GM23338 (cell line): Measurements from ENCODE around the gene FOXP4. TPM values are rescaled to one million over a fixed set of nuclear protein-coding genes. Genes with fewer than 3 reads are reported as not detected.

Source experiments
- ATAC-seq: fragments of 200-7000 bp; cut with Tn5 transposase; 3 replicates; pipeline ENCODE4 v1.9.1; 2020
- DNase-seq: peaks from one replicate; pipeline ENCODE4 v3.0.0-alpha.2; 2015; ENCODE audit warnings: low spot score
- H2AFZ ChIP-seq: fragments of 200-600 bp; sonication (generic); 2 replicates; pipeline ENCODE4 v1.8.0; 2016; ENCODE audit warnings: antibody characterized with exemption, mild to moderate bottlenecking, moderate library complexity
- H3F3A ChIP-seq: fragments of 200-600 bp; sonication (generic); replicated peaks from 2 replicates; pipeline ENCODE4 v1.8.0; 2017; ENCODE audit warnings: antibody characterized with exemption, mixed run types, low read depth
- H3K27ac ChIP-seq: fragments of 200-600 bp; sonication (generic); 2 replicates; pipeline ENCODE4 v1.6.1; 2016; ENCODE audit warnings: low read depth
- H3K27me3 ChIP-seq: fragments of 200-600 bp; sonication (generic); 2 replicates; pipeline ENCODE4 v1.8.0; 2016; ENCODE audit warnings: mild to moderate bottlenecking, mixed run types, moderate library complexity; ENCODE audit not compliant: insufficient read depth
- H3K36me3 ChIP-seq: fragments of 200-600 bp; sonication (generic); 2 replicates; pipeline ENCODE4 v1.8.0; 2016; ENCODE audit warnings: mild to moderate bottlenecking; ENCODE audit not compliant: insufficient read depth
- H3K4me1 ChIP-seq: fragments of 200-600 bp; sonication (generic); 2 replicates; pipeline ENCODE4 v1.8.0; 2016; ENCODE audit warnings: mild to moderate bottlenecking, moderate library complexity; ENCODE audit not compliant: insufficient read depth
- H3K4me2 ChIP-seq: fragments of 200-600 bp; sonication (generic); 2 replicates; pipeline ENCODE4 v1.7.1; 2017; ENCODE audit warnings: mixed run types
- H3K4me3 ChIP-seq: fragments of 200-600 bp; sonication (generic); 2 replicates; pipeline ENCODE4 v1.6.1; 2016; ENCODE audit warnings: mixed run types
- H3K79me2 ChIP-seq: fragments of 200-600 bp; sonication (generic); replicated peaks from 2 replicates; pipeline ENCODE4 v1.8.0; 2017; ENCODE audit warnings: mild to moderate bottlenecking; ENCODE audit not compliant: insufficient read depth
- H3K9me2 ChIP-seq: fragments of 200-600 bp; sonication (generic); 2 replicates; pipeline ENCODE4 v1.8.0; 2017; ENCODE audit not compliant: insufficient read depth
- H4K20me1 ChIP-seq: fragments of 200-600 bp; sonication (generic); replicated peaks from 2 replicates; pipeline ENCODE4 v1.8.0; 2017; ENCODE audit warnings: mild to moderate bottlenecking; ENCODE audit not compliant: insufficient read depth
- H3K27ac Mint-ChIP-seq: 2 replicates; pipeline ENCODE4 v1.8.0; 2020; ENCODE audit warnings: inconsistent platforms, mild to moderate bottlenecking, moderate library complexity, mixed read lengths
- H3K27me3 Mint-ChIP-seq: 3 replicates; pipeline ENCODE4 v1.8.0; 2022; ENCODE audit warnings: low read depth, mild to moderate bottlenecking, moderate library complexity, mixed read lengths, inconsistent platforms; ENCODE audit not compliant: insufficient read depth, poor library complexity
- H3K36me3 Mint-ChIP-seq: 3 replicates; pipeline ENCODE4 v1.8.0; 2021; ENCODE audit warnings: low read depth, mild to moderate bottlenecking, inconsistent platforms, moderate library complexity, mixed read lengths
- H3K4me1 Mint-ChIP-seq: 3 replicates; pipeline ENCODE4 v1.8.0; 2020; ENCODE audit warnings: mild to moderate bottlenecking, inconsistent platforms, mixed read lengths
- H3K4me3 Mint-ChIP-seq: 3 replicates; pipeline ENCODE4 v1.8.0; 2021; ENCODE audit warnings: moderate library complexity, mild to moderate bottlenecking, inconsistent platforms, mixed read lengths
- H3K9me3 Mint-ChIP-seq: 3 replicates; pipeline ENCODE4 v1.8.0; 2020; ENCODE audit warnings: moderate library complexity, mild to moderate bottlenecking, inconsistent platforms, mixed read lengths
- CTCF ChIP-seq, 2 experiments: fragments of 200-600 bp in 1 of 2; sonication (generic) in 1 of 2; conservative IDR thresholded peaks; 2 replicates each; pipeline versions ENCODE4 v1.5.1 to v1.6.1; 2016 to 2017; ENCODE audit warnings: antibody characterized with exemption in 2 of 2, low read depth in 2 of 2, mild to moderate bottlenecking in 2 of 2, moderate library complexity in 1 of 2
- EZH2 ChIP-seq: fragments of 200-600 bp; sonication (generic); IDR thresholded peaks from one replicate; pipeline ENCODE4 v1.8.0; 2017; ENCODE audit warnings: antibody characterized with exemption, mild to moderate bottlenecking, low read depth; ENCODE audit not compliant: unreplicated experiment
- JUNB ChIP-seq: IDR thresholded peaks from one replicate; pipeline ENCODE4 v1.6.1; 2016; ENCODE audit warnings: antibody characterized with exemption; ENCODE audit not compliant: unreplicated experiment
- NANOG ChIP-seq: IDR thresholded peaks from 2 replicates; pipeline ENCODE4 v1.6.1; 2016; ENCODE audit warnings: antibody characterized with exemption, borderline replicate concordance
- POLR2AphosphoS5 ChIP-seq: IDR thresholded peaks from 2 replicates; pipeline ENCODE4 v1.6.1; 2016; ENCODE audit warnings: antibody characterized with exemption, low read depth
- REST ChIP-seq: IDR thresholded peaks from one replicate; pipeline ENCODE4 v1.6.1; 2018; ENCODE audit warnings: antibody characterized with exemption; ENCODE audit not compliant: unreplicated experiment
- polyA plus RNA-seq: library from polyadenylated mRNA; unstranded; fragments of >200 nt; fragmentation: Nextera tagmentation; extraction: Ambion mirVana; gene quantifications from 2 replicates; pipeline ENCODE4 v1.2.1, GENCODE V29; 2016
- total RNA-seq: library from RNA; depleted of rRNA; stranded (reverse); fragments of >200 nt; shearing (Covaris generic); gene quantifications from 2 replicates; pipeline ENCODE4 v1.2.3, GENCODE V29; 2014

FOXP4 gene
- total and polyA plus RNA-seq, 2 experiments from 2014 or later = 5.1 to 13.5 TPM

- peaks cover 71% of the 10 kb centered on the region for H3K27me3 Mint-ChIP-seq
- peaks cover 82% of the 10 kb centered on the region for H3K27me3 ChIP-seq
These were observed 951 bp downstream of the FOXP4 start for GRCh38 chr6:41546866-41547798.

More at GRCh38 chr6:41546866-41547798, 951 bp downstream of the FOXP4 start:
- Mint-ChIP-seq H3K4me3 (peak overlapping the region; percentile 94), H3K27ac (no peak overlapping the region), H3K4me1 (peaks cover 54% of the 10 kb centered on the region), H3K9me3 (no peaks in the 10 kb centered on the region; the same call in 2 of the 3 replicates), H3K36me3 (peaks cover 20% of the 10 kb centered on the region)
- DNase-seq (peak; percentile 76), ATAC-seq (peak; percentile 8)
- TF ChIP-seq EZH2 (peak; percentile 30), NANOG (no peak), POLR2AphosphoS5 (no peak), JUNB (no peak), REST (no peak), CTCF (conservative IDR thresholded peaks at IDR 0.05; ENCODE audit: low read depth in 2 of 2) (no peak)
- Histone ChIP-seq H3K79me2 (peaks cover 47% of the 10 kb centered on the region), H3K4me2 (peak overlapping the region; percentile 96), H3K27ac (no peak overlapping the region), H3F3A (peaks cover 17% of the 10 kb centered on the region), H3K36me3 (no peaks in the 10 kb centered on the region), H3K9me2 (no peaks in the 10 kb centered on the region), H2AFZ (no peak overlapping the region; the same call in 1 of the 2 replicates), H4K20me1 (no peaks in the 10 kb centered on the region; the same call in none of the 2 replicates), H3K4me1 (peaks cover 44% of the 10 kb centered on the region), H3K4me3 (peak overlapping the region; percentile 92)
